HepG2 (cell line): ENCODE data around the gene SPG7. TPM values are rescaled to one million over a fixed set of nuclear protein-coding genes. Genes with fewer than 3 reads are reported as not detected.

Experiments used
- EEA1 ChIP-seq: sonication (generic); formaldehyde crosslinking; IDR thresholded peaks from 2 replicates; pipeline ENCODE4 v1.5.1; 2020; ENCODE audit warnings: mild to moderate bottlenecking, missing genetic modification reagents, borderline replicate concordance
- FOXA1 ChIP-seq, 2 experiments: fragments of 450-650 bp in 1 of 2; sonication (generic) in 1 of 2; formaldehyde crosslinking in 1 of 2; IDR thresholded peaks; 2 replicates each; pipeline versions ENCODE4 v1.4.0 to v1.6.1; 2016 to 2020; ENCODE audit warnings: missing genetic modification reagents in 1 of 2
- HNRNPUL1 ChIP-seq: fragments of 200-400 bp; formaldehyde crosslinking; IDR thresholded peaks from 2 replicates; pipeline ENCODE4 v1.6.1; 2017; ENCODE audit warnings: low read depth, mild to moderate bottlenecking, low read length, moderate library complexity
- KAT7 ChIP-seq: IDR thresholded peaks from 2 replicates; pipeline ENCODE4 v1.6.1; 2018; ENCODE audit warnings: borderline replicate concordance, missing compliant biosample characterization
- MTF1 ChIP-seq: sonication (generic); formaldehyde crosslinking; IDR thresholded peaks from 2 replicates; pipeline ENCODE4 v1.5.0; 2020; ENCODE audit warnings: missing genetic modification reagents
- NFATC3 ChIP-seq: sonication (generic); formaldehyde crosslinking; IDR thresholded peaks from 2 replicates; pipeline ENCODE4 v1.5.1; 2020; ENCODE audit warnings: mild to moderate bottlenecking, missing genetic modification reagents
- NFE2L1 ChIP-seq: sonication (generic); formaldehyde crosslinking; IDR thresholded peaks from 2 replicates; pipeline ENCODE4 v1.4.0; 2020; ENCODE audit warnings: missing genetic modification reagents, mild to moderate bottlenecking, borderline replicate concordance
- NR2F2 ChIP-seq: IDR thresholded peaks from 2 replicates; pipeline ENCODE4 v1.6.1; 2012; ENCODE audit warnings: low read depth, inconsistent platforms, borderline replicate concordance
- PCBP2 ChIP-seq: fragments of 200-400 bp; formaldehyde crosslinking; optimal IDR thresholded peaks from 2 replicates; pipeline ENCODE3; 2018; ENCODE audit warnings: low read length, low read depth; ENCODE audit not compliant: poor library complexity, severe bottlenecking
- PLRG1 ChIP-seq: fragments of 450-650 bp; conservative IDR thresholded peaks from 2 replicates; pipeline ENCODE4 v1.6.1; 2016
- SSRP1 ChIP-seq: IDR thresholded peaks from 2 replicates; pipeline ENCODE4 v1.6.1; 2016; ENCODE audit warnings: control low read depth
- TP53 ChIP-seq: sonication (generic); formaldehyde crosslinking; conservative IDR thresholded peaks from 2 replicates; pipeline ENCODE4 v1.4.0; 2020; ENCODE audit warnings: missing genetic modification reagents
- ZBTB21 ChIP-seq: sonication (generic); formaldehyde crosslinking; IDR thresholded peaks from 2 replicates; pipeline ENCODE4 v1.4.0; 2020; ENCODE audit warnings: missing genetic modification reagents
- ZFP37 ChIP-seq: sonication (generic); formaldehyde crosslinking; IDR thresholded peaks from 2 replicates; pipeline ENCODE4 v1.4.0; 2020; ENCODE audit warnings: missing genetic modification reagents, borderline replicate concordance
- ZNF12 ChIP-seq: sonication (generic); formaldehyde crosslinking; IDR thresholded peaks from 2 replicates; pipeline ENCODE4 v1.5.0; 2020; ENCODE audit warnings: missing genetic modification reagents
- ZNF205 ChIP-seq: IDR thresholded peaks from 2 replicates; pipeline ENCODE4 v1.6.1; 2018; ENCODE audit warnings: missing biosample characterization, missing genetic modification reagents
- ZNF234 ChIP-seq: sonication (generic); formaldehyde crosslinking; conservative IDR thresholded peaks from 2 replicates; pipeline ENCODE4 v1.5.1; 2020; ENCODE audit warnings: mild to moderate bottlenecking, missing genetic modification reagents
- ZNF274 ChIP-seq: sonication (generic); formaldehyde crosslinking; IDR thresholded peaks from 2 replicates; pipeline ENCODE4 v1.5.1; 2020; ENCODE audit warnings: mild to moderate bottlenecking, missing genetic modification reagents
- ZNF552 ChIP-seq: sonication (generic); formaldehyde crosslinking; IDR thresholded peaks from 2 replicates; pipeline ENCODE4 v1.9.0; 2022; ENCODE audit warnings: missing genetic modification reagents, mild to moderate bottlenecking, borderline replicate concordance
- ZNF605 ChIP-seq: sonication (generic); formaldehyde crosslinking; IDR thresholded peaks from 2 replicates; pipeline ENCODE4 v1.8.0; 2022; ENCODE audit warnings: mild to moderate bottlenecking, missing genetic modification reagents
- polyA plus RNA-seq, 8 experiments: library from polyadenylated mRNA; depleted of rRNA in 3 of 8; stranded (reverse) in 7 of 8; unstranded in 1 of 8; fragments of >200 nt; fragmentation: Illumina TruSeq in 4 of 8; extraction: Trizol in 4 of 8; gene quantifications; 2 replicates each; pipeline versions ENCODE4 v1.2.1 to v1.2.3, GENCODE V29; 2011 to 2016; ENCODE audit warnings: low read depth in 4 of 8, missing spikeins in 1 of 8, mixed read lengths in 1 of 8; ENCODE audit not compliant: insufficient read depth in 1 of 8
- total RNA-seq, 5 experiments: library from RNA; depleted of rRNA; stranded (reverse); fragments of >200 nt; fragmentation: Illumina TruSeq; extraction: Trizol; gene quantifications; 2 replicates each; pipeline ENCODE4 v1.2.3, GENCODE V29; 2016; ENCODE audit warnings: low read depth in 1 of 5
- TF ChIP-seq, protein P1 (sequence below): sonication (generic); formaldehyde crosslinking; conservative IDR thresholded peaks from 2 replicates; pipeline ENCODE4 v1.5.0; 2020; ENCODE audit warnings: missing genetic modification reagents
- TF ChIP-seq, protein P2 (sequence below): sonication (generic); formaldehyde crosslinking; IDR thresholded peaks from 2 replicates; pipeline ENCODE4 v1.4.0; 2020; ENCODE audit warnings: missing genetic modification reagents, mild to moderate bottlenecking, borderline replicate concordance
- TF ChIP-seq, protein P3 (sequence below): sonication (generic); formaldehyde crosslinking; IDR thresholded peaks from 2 replicates; pipeline ENCODE4 v1.5.0; 2020; ENCODE audit warnings: missing genetic modification reagents, mild to moderate bottlenecking, borderline replicate concordance

The SPG7 gene
- total and polyA plus RNA-seq, 2 of the 13 experiments (the other 11 are each of a cell fraction or from before 2014, with no cell fraction given) = 66.0 to 136 TPM

DNA sequence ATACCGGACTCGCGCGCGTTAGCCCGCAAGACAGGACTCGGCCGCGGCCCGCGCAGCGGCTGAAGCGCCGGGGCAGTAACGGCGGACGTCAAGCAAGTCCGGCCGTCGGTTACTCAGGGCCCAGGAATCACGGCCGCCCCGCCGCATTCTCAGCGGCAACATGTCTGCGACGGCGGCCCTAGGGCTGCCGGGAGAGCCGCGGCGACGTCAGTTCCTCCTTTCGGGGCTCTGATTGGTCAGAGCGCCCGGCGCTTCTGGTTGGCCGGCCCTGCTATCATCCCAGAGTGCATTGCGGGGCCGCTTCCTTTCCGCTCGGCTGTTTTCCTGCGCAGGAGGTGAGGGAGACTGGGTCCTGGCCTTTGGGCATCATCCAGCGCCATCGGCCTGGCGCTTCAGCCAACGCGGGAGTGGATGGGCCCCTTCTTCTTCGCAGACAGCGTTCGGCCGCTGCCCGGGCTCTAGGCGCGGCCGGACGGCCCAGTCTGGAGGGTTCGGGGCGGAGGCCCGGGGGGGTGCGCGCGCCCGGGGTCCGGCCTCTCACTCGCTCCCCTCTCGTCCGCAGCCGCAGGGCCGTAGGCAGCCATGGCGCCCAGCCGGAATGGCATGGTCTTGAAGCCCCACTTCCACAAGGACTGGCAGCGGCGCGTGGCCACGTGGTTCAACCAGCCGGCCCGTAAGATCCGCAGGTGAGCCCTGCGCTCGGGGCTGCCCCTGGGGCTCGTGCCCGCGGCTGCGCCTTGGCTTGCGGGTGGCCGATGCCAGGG is 52.4 kb downstream of the SPG7 start, which contains the start of gene RPL13 (continued):
- TF ChIP-seq NFATC3 (0 out of 2 replicates have a peak, but pooled peaks have one; percentile 48), HNRNPUL1 (peak; percentile 75; the same call in 1 of the 2 replicates), TP53 (CRISPR knock-in tag) (0 out of 2 replicates have a peak, but pooled peaks have one; percentile 25), EEA1 (CRISPR knock-in tag) (peak; percentile 97), ZNF205 (CRISPR knock-in tag) (0 out of 2 replicates have a peak, but pooled peaks have one; percentile 63), ZNF12 (CRISPR knock-in tag) (no peak; the same call in 1 of the 2 replicates), ZNF274 (CRISPR knock-in tag) (peak; percentile 96), PLRG1 (no peak), ZNF552 (CRISPR knock-in tag) (peak; percentile 73), PCBP2 (no peak), NFE2L1 (CRISPR knock-in tag) (peak; percentile 22; the same call in 1 of the 2 replicates), MTF1 (CRISPR knock-in tag) (0 out of 2 replicates have a peak, but pooled peaks have one; percentile 23), ZNF605 (CRISPR knock-in tag) (peak; percentile 85; the same call in 1 of the 2 replicates), ZNF234 (peak; percentile 57; the same call in 1 of the 2 replicates), ZFP37 (peak; percentile 12; the same call in 1 of the 2 replicates), ZBTB21 (CRISPR knock-in tag) (peak; percentile 45; the same call in 1 of the 2 replicates), KAT7 (CRISPR knock-in tag) (peak; percentile 88; the same call in 1 of the 2 replicates), FOXA1 (IDR thresholded peaks at IDR 0.05) (no peak), FOXA1 (CRISPR knock-in tag; IDR thresholded peaks at IDR 0.05) (peak; percentile 9; the same call in 1 of the 2 replicates), SSRP1 (CRISPR knock-in tag) (no peak), NR2F2 (peak; percentile 66; the same call in 1 of the 2 replicates)
- TF ChIP-seq, protein P1, sequence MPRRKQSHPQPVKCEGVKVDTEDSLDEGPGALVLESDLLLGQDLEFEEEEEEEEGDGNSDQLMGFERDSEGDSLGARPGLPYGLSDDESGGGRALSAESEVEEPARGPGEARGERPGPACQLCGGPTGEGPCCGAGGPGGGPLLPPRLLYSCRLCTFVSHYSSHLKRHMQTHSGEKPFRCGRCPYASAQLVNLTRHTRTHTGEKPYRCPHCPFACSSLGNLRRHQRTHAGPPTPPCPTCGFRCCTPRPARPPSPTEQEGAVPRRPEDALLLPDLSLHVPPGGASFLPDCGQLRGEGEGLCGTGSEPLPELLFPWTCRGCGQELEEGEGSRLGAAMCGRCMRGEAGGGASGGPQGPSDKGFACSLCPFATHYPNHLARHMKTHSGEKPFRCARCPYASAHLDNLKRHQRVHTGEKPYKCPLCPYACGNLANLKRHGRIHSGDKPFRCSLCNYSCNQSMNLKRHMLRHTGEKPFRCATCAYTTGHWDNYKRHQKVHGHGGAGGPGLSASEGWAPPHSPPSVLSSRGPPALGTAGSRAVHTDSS (CRISPR knock-in tag) = no peak
- TF ChIP-seq, protein P2, sequence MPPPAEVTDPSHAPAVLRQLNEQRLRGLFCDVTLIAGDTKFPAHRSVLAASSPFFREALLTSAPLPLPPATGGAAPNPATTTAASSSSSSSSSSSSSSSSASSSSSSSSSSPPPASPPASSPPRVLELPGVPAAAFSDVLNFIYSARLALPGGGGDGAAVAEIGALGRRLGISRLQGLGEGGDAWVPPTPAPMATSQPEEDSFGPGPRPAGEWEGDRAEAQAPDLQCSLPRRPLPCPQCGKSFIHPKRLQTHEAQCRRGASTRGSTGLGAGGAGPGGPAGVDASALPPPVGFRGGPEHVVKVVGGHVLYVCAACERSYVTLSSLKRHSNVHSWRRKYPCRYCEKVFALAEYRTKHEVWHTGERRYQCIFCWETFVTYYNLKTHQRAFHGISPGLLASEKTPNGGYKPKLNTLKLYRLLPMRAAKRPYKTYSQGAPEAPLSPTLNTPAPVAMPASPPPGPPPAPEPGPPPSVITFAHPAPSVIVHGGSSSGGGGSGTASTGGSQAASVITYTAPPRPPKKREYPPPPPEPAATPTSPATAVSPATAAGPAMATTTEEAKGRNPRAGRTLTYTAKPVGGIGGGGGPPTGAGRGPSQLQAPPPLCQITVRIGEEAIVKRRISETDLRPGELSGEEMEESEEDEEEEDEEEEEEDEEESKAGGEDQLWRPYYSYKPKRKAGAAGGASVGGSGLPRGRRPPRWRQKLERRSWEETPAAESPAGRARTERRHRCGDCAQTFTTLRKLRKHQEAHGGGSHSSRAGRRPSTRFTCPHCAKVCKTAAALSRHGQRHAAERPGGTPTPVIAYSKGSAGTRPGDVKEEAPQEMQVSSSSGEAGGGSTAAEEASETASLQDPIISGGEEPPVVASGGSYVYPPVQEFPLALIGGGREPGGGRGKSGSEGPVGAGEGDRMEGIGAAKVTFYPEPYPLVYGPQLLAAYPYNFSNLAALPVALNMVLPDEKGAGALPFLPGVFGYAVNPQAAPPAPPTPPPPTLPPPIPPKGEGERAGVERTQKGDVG = peak; percentile 80; the same call in 1 of the 2 replicates
- TF ChIP-seq, protein P3, sequence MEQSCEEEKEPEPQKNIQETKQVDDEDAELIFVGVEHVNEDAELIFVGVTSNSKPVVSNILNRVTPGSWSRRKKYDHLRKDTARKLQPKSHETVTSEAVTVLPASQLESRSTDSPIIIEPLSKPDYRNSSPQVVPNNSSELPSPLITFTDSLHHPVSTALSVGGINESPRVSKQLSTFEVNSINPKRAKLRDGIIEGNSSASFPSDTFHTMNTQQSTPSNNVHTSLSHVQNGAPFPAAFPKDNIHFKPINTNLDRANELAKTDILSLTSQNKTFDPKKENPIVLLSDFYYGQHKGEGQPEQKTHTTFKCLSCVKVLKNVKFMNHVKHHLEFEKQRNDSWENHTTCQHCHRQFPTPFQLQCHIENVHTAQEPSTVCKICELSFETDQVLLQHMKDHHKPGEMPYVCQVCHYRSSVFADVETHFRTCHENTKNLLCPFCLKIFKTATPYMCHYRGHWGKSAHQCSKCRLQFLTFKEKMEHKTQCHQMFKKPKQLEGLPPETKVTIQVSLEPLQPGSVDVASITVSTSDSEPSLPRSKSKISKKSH = peak; percentile 82; the same call in 1 of the 2 replicates
